ENCODE data around the gene THRB. TPM values are rescaled to one million over a fixed set of nuclear protein-coding genes. Genes with fewer than 3 reads are reported as not detected.

The THRB gene
- polyA plus RNA-seq, 2 of the 4 experiments (the other 2 are of a cell fraction), result 2.0 to 2.3 TPM

GRCh38 chr3:24348348-24348747, 146.3 kb downstream of the THRB start:
- Histone ChIP-seq H3K9me3 (no peaks in the 10 kb centered on the region), H3K4me1 (no peaks in the 10 kb centered on the region), H3K4me2 (no peak overlapping the region), H3K27ac (no peak overlapping the region), H3K4me3 (no peak overlapping the region)
- CTCF ChIA-PET, result no interaction called here
- DNase-seq (ENCODE audit: low read depth in 1 of 2, low spot score in 1 of 2) (no peak), FAIRE-seq (no peak), ATAC-seq (no peak)
- POLR2A ChIA-PET, result no interaction called here
- WGBS (ENCODE audit: missing lambda C conversion rate), result 94% methylated on average over 4 of the region's 4 CpGs
- no peak for TF ChIP-seq NR3C1 (IDR thresholded peaks at IDR 0.05)
- no peak for TF ChIP-seq TFCP2L1 (CRISPR knock-in tag; IDR thresholded peaks at IDR 0.05)
- no peak for TF ChIP-seq RFX5 (IDR thresholded peaks at IDR 0.05)
- no peak for TF ChIP-seq PHF8 (IDR thresholded peaks at IDR 0.05; ENCODE audit: borderline replicate concordance, low read depth)

DNA sequence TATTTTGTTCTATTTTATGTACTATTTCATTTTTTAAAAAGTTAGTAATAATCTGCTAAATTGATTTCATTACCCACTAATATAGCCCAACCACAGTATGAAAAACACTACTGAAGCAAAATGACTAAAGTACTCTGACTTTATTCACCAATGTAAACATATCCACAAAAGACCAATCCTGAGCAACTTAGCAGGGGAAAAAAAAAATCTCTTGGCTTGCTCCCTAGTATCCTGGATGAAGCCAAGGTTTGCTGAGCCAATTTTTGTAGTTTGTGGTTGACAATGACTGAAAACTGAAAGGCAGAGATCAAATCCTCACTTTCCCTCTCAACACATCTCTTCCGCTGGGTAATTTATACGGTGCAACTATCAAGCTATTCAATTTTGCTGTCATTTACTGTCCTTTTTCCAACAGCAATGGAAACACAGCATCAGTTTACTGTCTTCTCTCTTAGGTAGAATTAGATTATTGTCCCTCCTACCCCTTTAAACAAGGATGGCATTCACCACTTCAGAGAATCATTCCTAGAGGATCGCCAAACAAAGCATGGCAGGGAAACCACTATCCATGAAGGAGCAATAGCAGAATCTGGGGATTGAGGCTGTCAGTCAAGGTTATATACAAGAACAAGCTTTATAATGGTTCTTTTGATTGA, 149.7 kb downstream of the THRB start:
- ChIA-PET POLR2A (no interaction called here), CTCF (no interaction called here)
- Histone ChIP-seq H3K9me3 (no peaks in the 10 kb centered on the region), H3K27ac (no peak overlapping the region), H3K4me3 (no peak overlapping the region), H3K4me1 (no peaks in the 10 kb centered on the region), H3K4me2 (no peak overlapping the region)
- ATAC-seq (no peak), DNase-seq (ENCODE audit: low read depth in 1 of 2, low spot score in 1 of 2) (no peak), FAIRE-seq (no peak)
- TF ChIP-seq HEYL (CRISPR knock-in tag; IDR thresholded peaks at IDR 0.05) (no peak), PHF8 (IDR thresholded peaks at IDR 0.05; ENCODE audit: borderline replicate concordance, low read depth) (no peak), MAFK (IDR thresholded peaks at IDR 0.05; ENCODE audit: partially characterized antibody) (no peak), ZFP36 (IDR thresholded peaks at IDR 0.05; ENCODE audit: borderline replicate concordance, partially characterized antibody) (no peak), ZSCAN20 (CRISPR knock-in tag; IDR thresholded peaks at IDR 0.05) (no peak)
- 87% methylated on average over 3 of the region's 3 CpGs for WGBS (ENCODE audit: missing lambda C conversion rate)

DNA sequence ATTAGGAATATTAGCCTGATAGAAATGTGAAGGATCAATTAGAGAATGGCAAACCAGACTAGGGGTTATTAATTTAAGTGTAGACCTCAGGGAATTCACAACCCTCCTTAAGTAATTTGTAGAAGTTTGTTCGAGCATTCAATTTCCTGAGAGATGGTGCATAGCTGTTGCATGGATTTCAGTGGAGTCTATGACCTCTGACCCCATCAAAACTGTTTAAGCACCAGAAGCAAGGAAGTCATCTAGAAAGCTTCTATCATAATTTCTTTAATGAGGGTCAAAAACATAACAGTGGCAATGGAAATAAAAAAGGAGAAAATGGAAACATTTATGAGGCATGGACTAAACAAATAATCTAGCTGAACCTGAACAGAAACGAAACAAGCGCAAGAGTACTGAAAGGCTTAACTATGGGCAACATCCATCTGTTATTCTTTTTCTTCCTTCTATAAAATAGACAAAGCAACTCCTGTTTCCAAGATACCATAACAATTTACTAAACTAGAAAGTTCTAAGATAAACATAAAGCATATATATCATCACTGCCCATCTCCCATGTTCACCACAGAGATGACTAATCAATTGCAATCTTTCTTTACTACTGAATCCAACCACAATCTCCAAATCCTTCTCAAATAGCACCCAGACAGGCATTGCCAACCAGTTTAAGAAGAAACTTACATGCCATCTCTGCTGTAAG, 151.4 kb downstream of the THRB start:
- WGBS (ENCODE audit: missing lambda C conversion rate), result 91% methylated on average over 3 of the region's 3 CpGs
- ChIA-PET CTCF (no interaction called here), POLR2A (no interaction called here)
- no peak overlapping the region for H3K27ac ChIP-seq
- FAIRE-seq (no peak), DNase-seq (ENCODE audit: low read depth in 1 of 2, low spot score in 1 of 2) (no peak), ATAC-seq (no peak)
- H3K4me2 ChIP-seq, result no peak overlapping the region
- peaks cover 4% of the 10 kb centered on the region; the same call in 1 of the 3 replicates for H3K4me1 ChIP-seq
- H3K9me3 ChIP-seq, result no peaks in the 10 kb centered on the region
- no peak overlapping the region for H3K4me3 ChIP-seq
- TF ChIP-seq MAX (IDR thresholded peaks at IDR 0.05) (no peak), NPAS2 (CRISPR knock-in tag; IDR thresholded peaks at IDR 0.05; ENCODE audit: borderline replicate concordance) (no peak), NR3C1 (IDR thresholded peaks at IDR 0.05) (no peak), HOXB5 (CRISPR knock-in tag; IDR thresholded peaks at IDR 0.05) (no peak), ZNF302 (CRISPR knock-in tag; IDR thresholded peaks at IDR 0.05) (no peak), E2F6 (IDR thresholded peaks at IDR 0.05; ENCODE audit: borderline replicate concordance, low read depth) (no peak), CBX2 (IDR thresholded peaks at IDR 0.05; ENCODE audit: borderline replicate concordance, low read depth) (no peak), HOXA7 (CRISPR knock-in tag; IDR thresholded peaks at IDR 0.05) (no peak), RCOR1 (IDR thresholded peaks at IDR 0.05; ENCODE audit: low read depth, low read length) (no peak), RNF2 (IDR thresholded peaks at IDR 0.05; ENCODE audit: borderline replicate concordance, low read depth) (no peak), SREBF2 (IDR thresholded peaks at IDR 0.05) (no peak), EHMT2 (IDR thresholded peaks at IDR 0.05; ENCODE audit: low read depth) (no peak), KDM1A (IDR thresholded peaks at IDR 0.05; ENCODE audit: low read depth) (no peak), EHF (CRISPR knock-in tag; IDR thresholded peaks at IDR 0.05) (no peak)
- TF ChIP-seq, protein P1, sequence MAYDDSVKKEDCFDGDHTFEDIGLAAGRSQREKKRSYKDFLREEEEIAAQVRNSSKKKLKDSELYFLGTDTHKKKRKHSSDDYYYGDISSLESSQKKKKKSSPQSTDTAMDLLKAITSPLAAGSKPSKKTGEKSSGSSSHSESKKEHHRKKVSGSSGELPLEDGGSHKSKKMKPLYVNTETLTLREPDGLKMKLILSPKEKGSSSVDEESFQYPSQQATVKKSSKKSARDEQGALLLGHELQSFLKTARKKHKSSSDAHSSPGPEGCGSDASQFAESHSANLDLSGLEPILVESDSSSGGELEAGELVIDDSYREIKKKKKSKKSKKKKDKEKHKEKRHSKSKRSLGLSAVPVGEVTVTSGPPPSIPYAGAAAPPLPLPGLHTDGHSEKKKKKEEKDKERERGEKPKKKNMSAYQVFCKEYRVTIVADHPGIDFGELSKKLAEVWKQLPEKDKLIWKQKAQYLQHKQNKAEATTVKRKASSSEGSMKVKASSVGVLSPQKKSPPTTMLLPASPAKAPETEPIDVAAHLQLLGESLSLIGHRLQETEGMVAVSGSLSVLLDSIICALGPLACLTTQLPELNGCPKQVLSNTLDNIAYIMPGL (CRISPR knock-in tag; IDR thresholded peaks at IDR 0.05; ENCODE audit: borderline replicate concordance), result no peak
- TF ChIP-seq, protein P2, sequence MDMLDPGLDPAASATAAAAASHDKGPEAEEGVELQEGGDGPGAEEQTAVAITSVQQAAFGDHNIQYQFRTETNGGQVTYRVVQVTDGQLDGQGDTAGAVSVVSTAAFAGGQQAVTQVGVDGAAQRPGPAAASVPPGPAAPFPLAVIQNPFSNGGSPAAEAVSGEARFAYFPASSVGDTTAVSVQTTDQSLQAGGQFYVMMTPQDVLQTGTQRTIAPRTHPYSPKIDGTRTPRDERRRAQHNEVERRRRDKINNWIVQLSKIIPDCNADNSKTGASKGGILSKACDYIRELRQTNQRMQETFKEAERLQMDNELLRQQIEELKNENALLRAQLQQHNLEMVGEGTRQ (IDR thresholded peaks at IDR 0.05), result no peak
- TF ChIP-seq, protein P3, sequence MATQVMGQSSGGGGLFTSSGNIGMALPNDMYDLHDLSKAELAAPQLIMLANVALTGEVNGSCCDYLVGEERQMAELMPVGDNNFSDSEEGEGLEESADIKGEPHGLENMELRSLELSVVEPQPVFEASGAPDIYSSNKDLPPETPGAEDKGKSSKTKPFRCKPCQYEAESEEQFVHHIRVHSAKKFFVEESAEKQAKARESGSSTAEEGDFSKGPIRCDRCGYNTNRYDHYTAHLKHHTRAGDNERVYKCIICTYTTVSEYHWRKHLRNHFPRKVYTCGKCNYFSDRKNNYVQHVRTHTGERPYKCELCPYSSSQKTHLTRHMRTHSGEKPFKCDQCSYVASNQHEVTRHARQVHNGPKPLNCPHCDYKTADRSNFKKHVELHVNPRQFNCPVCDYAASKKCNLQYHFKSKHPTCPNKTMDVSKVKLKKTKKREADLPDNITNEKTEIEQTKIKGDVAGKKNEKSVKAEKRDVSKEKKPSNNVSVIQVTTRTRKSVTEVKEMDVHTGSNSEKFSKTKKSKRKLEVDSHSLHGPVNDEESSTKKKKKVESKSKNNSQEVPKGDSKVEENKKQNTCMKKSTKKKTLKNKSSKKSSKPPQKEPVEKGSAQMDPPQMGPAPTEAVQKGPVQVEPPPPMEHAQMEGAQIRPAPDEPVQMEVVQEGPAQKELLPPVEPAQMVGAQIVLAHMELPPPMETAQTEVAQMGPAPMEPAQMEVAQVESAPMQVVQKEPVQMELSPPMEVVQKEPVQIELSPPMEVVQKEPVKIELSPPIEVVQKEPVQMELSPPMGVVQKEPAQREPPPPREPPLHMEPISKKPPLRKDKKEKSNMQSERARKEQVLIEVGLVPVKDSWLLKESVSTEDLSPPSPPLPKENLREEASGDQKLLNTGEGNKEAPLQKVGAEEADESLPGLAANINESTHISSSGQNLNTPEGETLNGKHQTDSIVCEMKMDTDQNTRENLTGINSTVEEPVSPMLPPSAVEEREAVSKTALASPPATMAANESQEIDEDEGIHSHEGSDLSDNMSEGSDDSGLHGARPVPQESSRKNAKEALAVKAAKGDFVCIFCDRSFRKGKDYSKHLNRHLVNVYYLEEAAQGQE (IDR thresholded peaks at IDR 0.05), result no peak
